Measurements from ENCODE around the gene POU3F3.

Gene POU3F3

DNA sequence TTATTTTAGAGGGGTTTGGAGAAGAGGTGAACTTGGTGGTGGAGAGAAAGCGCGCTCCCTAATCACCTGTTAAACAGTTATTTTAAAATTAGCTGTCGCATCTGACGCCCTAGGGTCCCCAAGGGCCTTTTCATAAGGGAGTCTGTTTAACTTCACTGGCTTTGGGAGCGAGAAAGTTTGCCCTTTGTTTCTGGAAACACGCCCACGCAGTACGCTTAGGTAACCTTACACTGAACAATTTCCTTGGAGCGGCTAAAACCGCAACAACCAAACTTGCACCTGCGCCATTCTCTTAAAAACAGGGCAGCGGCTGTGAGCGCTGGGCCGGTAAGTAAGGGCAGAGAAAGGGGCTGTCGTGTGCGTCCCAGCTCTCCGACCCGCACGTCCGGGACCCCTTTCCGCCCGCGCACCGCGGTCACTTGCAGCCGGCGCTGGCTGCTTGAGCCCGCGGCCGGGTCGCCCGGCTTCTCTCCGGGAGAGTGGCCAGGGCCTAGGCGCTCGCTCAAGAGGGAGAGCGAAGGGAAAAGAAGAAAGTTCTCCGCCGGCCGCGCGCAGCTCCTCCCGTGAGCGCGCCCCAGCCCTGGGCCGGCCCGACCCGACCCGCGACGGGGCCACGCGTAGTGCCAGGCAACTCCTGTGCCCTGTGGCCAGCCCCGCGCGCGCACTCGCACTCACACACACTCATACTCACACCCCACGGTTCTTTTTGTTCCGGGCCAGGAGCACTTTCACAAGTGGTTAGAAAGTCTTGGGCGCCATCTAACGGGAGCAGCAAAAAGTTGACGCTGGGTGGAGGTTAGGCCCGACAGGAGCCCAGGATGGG lies 19.2 kb downstream of the POU3F3 start:
- peak; percentile 30 for DNase-seq (ENCODE audit: low spot score)
- FAIRE-seq = no peak

DNA sequence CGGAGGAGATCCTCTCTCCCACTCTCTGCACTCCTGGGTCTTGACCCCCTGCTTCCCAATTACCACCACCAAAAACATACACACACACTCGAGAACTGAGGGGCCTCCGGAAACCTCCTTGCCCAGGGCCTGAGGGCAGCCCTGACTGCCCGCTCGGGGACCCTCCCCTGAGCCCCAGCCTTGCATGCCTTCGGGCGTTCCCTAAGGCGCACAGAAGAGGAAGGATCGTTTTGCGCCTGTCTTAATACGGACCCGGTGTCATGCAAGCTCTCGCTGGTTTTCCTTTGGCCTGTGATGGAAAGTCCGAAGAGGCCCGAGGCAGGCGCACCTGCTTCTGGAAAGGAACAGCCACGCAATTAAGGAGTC lies 19.8 kb downstream of the POU3F3 start:
- DNase-seq (ENCODE audit: low spot score) (no peak), FAIRE-seq (no peak)

DNA sequence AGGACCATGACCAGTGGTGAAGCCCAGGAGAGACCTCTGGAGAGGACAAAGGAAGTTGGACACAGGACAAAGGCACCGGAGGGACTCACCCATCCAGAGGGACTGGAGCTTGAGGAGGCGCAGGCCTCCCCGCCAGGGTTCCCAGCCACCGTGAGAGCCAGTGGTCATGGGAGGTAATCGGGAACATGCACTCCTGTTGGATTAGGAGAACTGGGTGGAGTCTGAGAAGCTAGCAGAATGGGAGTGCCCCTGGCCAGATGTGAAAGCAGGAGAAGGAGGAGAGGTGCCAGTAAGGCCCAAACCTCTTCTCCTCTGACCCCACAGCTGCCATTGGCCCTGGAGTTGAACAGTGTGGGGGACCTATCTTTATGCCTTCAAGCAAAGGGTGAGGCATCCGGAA lies 20.3 kb downstream of the POU3F3 start:
- DNase-seq (ENCODE audit: low spot score) (no peak), FAIRE-seq (no peak)

DNA sequence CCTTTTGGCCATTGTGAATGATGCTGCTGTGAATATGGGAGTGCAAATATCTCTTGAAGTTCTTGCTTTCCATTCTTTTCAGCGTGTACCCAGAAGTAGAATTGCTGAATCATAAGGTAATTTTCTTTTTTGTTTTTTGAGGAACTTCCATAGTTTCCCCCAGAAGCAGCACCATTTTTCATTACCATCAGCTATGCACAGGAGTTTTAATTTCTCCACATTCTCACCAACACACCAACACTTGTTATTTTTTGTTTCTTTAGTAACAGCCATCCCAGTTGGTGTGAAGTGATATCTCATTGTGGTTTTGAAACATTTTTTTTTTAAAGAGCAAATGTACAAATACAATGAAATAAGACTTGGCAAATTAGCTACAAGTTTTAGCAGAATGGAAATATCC lies 21.3 kb downstream of the POU3F3 start:
- DNase-seq (ENCODE audit: low spot score) (no peak), FAIRE-seq (no peak)

- DNase-seq (ENCODE audit: low spot score) (no peak), FAIRE-seq (no peak)
Observed at GRCh38 chr2:104876606-104877570, 23.0 kb downstream of the POU3F3 start.

GRCh38 chr2:104878863-104879512 lies 25.1 kb downstream of the POU3F3 start:
- FAIRE-seq (no peak), DNase-seq (ENCODE audit: low spot score) (no peak)

GRCh38 chr2:104880076-104880475 lies 26.2 kb downstream of the POU3F3 start:
- FAIRE-seq (no peak), DNase-seq (ENCODE audit: low spot score) (no peak)

- DNase-seq (ENCODE audit: low spot score) = no peak
Observed at GRCh38 chr2:104883357-104883756, 29.4 kb downstream of the POU3F3 start.

DNA sequence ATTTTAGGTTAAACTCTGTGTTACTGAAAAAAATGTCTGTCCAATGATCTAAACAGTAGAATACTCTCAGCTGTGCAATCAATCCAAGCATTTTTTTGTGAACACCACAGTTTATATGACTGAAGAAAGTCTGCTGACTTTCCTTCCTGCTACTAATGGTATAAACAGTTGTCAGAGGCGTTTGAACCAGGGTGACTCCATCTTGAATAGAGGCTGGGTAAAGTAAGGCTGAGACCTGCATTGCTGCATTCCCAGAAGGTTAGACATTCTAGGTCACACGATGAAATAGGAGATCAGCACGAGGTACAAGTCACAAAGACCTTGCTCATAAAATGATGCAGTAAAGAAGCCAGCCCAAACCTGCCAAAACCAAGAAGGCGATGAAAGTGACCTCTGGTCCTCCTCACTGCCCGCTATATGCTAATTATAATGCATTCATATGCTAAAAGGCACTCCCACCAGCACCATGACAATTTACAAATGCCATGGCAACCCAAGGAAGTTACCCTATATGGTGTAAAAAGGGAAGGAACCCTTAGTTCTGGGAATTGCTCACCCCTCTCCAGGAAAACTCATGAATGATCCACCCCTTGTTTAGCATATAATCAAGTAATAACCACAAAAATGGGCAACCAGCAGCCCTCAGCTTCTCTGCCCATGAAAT lies 31.3 kb downstream of the POU3F3 start:
- FAIRE-seq = no peak

More at GRCh38 chr2:104883357-104883756, 29.4 kb downstream of the POU3F3 start:
- no peak for FAIRE-seq

DNA sequence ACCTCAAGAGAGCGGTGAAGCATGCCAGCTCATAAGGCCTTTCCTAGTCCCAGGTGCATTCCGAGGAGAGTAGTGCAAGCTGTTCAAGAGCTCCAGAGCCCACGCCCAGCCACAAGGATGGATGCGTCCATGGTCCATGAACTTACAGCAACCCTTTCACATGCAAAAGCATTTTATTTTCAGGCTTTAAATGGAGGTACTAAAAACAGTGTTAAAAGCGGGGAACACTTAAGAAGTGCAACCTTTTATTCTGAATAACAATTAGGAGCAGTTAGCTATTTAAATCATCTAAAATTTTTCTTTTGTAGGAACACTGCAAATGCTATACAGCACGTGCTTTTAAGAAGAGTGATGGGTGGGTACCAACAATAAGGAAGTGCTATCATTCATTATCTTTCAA lies 33.8 kb downstream of the POU3F3 start:
- DNase-seq (ENCODE audit: low spot score) = no peak
- no peak for FAIRE-seq

More for the DNA sequence above, 31.3 kb downstream of the POU3F3 start:
- DNase-seq (ENCODE audit: low spot score) = no peak

- no peak for FAIRE-seq
Observed at GRCh38 chr2:104888489-104889258, 34.8 kb downstream of the POU3F3 start.

GRCh38 chr2:104889291-104889959 lies 35.5 kb downstream of the POU3F3 start:
- DNase-seq (ENCODE audit: low spot score) (no peak), FAIRE-seq (no peak)

More at GRCh38 chr2:104888489-104889258, 34.8 kb downstream of the POU3F3 start:
- DNase-seq (ENCODE audit: low spot score) = no peak

GRCh38 chr2:104889960-104890684 lies 36.2 kb downstream of the POU3F3 start:
- no peak for FAIRE-seq
- DNase-seq (ENCODE audit: low spot score) = no peak

- DNase-seq (ENCODE audit: low spot score) (no peak), FAIRE-seq (no peak)
Observed at GRCh38 chr2:104890685-104891069, 36.8 kb downstream of the POU3F3 start.

GRCh38 chr2:104891145-104891544 lies 37.2 kb downstream of the POU3F3 start:
- DNase-seq (ENCODE audit: low spot score) (no peak), FAIRE-seq (no peak)

- DNase-seq (ENCODE audit: low spot score) = no peak
- FAIRE-seq = no peak
Observed at GRCh38 chr2:104896446-104896845, 42.5 kb downstream of the POU3F3 start.

- no peak for FAIRE-seq
- DNase-seq (ENCODE audit: low spot score) = no peak
Observed at GRCh38 chr2:104897515-104898184, 43.7 kb downstream of the POU3F3 start.

DNA sequence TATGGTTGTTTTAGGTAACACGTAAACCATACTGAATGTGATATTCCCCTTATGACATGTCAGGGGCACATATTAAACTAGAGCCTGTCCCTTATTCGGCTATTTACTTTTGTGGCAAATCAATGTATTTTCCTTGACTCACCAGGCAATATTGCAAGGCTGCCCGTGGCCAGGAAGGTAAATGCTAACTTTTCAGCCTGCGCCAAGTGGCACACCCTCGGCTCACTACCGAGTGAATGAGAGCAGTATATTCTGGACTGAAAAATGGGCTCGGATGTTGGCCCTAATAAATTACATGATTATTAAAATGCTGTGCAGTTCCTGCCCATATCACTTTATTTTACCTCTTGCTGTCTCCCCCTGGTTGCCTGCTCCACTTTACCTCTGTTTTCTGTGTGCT lies 46.7 kb downstream of the POU3F3 start:
- DNase-seq (ENCODE audit: low spot score) (no peak), FAIRE-seq (no peak)

Measured in RCC 7860 (cell line).